C4-2B (cell line): Measurements from ENCODE around the gene RPH3AL.

ENCODE experiments used
- H3K27ac ChIP-seq: fragments of 450-650 bp; 2 replicates; pipeline ENCODE4 v1.5.1; 2017
- ZFX ChIP-seq: fragments of 450-650 bp; IDR thresholded peaks from 2 replicates; pipeline ENCODE4 v1.6.1; 2017
- TF ChIP-seq, protein P1 (sequence below): fragments of 450-650 bp; conservative IDR thresholded peaks from 2 replicates; pipeline ENCODE4 v1.5.1; 2017; ENCODE audit warnings: mild to moderate bottlenecking

Gene RPH3AL

DNA sequence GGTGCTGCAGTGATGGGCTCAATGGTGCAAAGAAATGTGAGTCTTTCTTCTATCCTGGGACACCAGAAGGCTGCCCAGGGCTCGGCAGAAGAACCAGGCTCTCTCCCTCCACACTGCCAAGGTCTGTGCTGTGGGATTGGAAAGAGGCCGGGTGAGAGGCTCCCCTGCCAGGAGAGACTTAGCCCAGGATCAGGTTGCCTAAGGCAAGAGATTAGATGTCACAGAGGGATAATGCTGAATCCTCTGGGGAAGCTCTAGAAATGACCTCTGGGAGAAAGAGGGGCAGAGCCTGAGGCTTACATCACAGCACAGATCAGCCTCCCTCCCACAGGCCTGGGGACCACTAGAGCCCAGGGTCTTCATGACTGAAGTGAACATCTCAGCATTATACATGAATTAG is 165.5 kb downstream of the RPH3AL start:
- no peak overlapping the region for H3K27ac ChIP-seq
- TF ChIP-seq, protein P1, sequence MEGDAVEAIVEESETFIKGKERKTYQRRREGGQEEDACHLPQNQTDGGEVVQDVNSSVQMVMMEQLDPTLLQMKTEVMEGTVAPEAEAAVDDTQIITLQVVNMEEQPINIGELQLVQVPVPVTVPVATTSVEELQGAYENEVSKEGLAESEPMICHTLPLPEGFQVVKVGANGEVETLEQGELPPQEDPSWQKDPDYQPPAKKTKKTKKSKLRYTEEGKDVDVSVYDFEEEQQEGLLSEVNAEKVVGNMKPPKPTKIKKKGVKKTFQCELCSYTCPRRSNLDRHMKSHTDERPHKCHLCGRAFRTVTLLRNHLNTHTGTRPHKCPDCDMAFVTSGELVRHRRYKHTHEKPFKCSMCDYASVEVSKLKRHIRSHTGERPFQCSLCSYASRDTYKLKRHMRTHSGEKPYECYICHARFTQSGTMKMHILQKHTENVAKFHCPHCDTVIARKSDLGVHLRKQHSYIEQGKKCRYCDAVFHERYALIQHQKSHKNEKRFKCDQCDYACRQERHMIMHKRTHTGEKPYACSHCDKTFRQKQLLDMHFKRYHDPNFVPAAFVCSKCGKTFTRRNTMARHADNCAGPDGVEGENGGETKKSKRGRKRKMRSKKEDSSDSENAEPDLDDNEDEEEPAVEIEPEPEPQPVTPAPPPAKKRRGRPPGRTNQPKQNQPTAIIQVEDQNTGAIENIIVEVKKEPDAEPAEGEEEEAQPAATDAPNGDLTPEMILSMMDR, result no peak

DNA sequence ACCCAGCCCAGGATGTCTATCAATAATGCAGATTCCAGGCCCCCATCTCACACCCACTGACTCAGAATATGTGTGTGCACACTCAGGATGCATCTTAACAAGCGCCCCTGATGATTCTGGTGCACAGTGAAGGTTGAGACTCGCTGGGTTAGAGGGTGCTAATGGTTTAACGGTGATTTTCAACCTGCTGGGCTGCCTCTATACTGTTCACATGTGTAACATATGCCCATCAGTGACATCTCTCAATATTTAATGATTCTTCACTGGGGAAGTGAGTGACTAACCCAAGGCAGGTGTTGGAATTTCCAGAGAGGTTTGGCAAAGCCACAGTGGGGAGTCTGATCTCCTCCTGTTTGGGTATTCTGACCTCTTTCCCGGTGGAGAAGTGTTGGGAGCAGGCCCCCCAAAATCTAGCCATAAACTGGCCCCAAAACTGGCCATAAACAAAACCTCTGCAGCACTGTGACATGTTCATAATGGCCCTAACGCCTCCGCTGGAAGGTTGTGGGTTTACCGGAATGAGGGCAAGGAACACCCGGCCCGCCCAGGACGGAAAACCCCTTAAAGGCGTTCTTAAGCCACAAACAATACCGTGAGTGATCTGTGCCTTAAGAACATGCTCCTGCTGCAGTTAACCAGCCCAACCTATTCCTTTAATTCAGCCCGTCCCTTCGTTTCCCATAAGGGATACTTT is 167.0 kb downstream of the RPH3AL start:
- TF ChIP-seq, protein P1, result no peak
- TF ChIP-seq ZFX, result no peak

DNA sequence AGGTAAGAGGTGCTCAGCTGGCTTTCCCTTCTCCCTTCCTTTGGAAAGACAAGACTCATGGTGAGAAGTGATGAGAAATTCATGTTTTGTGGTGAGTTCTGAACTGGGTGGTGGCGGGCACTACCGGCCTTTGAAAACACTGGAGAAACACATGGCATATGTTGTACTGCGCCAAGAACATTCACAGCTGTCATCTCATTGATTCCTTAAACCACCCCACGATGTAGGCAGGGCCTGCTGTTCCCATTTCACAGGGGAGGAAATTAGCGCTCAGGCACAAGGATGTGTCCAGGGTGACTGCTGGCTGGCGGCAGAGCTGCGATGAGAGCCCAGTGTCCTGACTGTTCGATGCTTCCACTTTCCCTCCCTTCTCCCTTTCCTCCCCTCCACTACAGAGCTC is 169.6 kb downstream of the RPH3AL start:
- TF ChIP-seq ZFX, result no peak
- TF ChIP-seq, protein P1, result no peak

More for the DNA sequence above, 167.0 kb downstream of the RPH3AL start:
- no peak overlapping the region for H3K27ac ChIP-seq

DNA sequence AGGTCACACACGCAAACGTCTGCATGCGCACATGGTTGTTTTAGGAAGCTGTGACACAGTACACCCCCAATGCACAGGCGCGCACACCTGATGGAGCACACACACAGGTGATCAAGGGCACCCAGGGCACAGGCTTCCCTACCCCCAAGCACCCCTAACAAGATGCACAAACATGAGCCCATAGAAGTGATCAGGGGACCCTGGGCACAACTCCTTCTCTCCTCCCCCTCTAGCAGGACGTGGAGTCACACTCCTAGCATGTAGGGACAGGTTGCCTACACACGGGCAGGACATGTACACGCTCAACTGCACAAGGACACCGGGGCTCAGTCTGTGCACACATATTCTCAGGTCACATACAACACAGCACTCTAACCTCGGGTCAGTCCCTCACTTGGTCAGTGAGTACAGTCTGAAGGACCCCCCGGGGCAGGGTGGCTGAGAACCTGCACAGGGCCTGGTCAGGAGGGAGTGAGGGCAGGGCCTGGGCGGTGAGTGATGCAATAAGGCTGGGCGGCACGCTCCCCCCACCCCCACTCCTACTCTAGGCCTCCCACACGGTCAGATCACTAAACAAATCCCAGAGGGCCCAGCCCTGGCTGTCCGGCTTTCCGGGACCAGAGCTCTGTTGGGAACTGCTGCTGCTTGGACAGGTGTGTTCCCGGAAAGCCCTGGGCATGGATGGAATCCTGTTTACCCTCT is 170.4 kb downstream of the RPH3AL start:
- no peak for TF ChIP-seq ZFX
- TF ChIP-seq, protein P1, result no peak
- no peak overlapping the region for H3K27ac ChIP-seq

More for the DNA sequence above, 169.6 kb downstream of the RPH3AL start:
- H3K27ac ChIP-seq, result no peak overlapping the region

DNA sequence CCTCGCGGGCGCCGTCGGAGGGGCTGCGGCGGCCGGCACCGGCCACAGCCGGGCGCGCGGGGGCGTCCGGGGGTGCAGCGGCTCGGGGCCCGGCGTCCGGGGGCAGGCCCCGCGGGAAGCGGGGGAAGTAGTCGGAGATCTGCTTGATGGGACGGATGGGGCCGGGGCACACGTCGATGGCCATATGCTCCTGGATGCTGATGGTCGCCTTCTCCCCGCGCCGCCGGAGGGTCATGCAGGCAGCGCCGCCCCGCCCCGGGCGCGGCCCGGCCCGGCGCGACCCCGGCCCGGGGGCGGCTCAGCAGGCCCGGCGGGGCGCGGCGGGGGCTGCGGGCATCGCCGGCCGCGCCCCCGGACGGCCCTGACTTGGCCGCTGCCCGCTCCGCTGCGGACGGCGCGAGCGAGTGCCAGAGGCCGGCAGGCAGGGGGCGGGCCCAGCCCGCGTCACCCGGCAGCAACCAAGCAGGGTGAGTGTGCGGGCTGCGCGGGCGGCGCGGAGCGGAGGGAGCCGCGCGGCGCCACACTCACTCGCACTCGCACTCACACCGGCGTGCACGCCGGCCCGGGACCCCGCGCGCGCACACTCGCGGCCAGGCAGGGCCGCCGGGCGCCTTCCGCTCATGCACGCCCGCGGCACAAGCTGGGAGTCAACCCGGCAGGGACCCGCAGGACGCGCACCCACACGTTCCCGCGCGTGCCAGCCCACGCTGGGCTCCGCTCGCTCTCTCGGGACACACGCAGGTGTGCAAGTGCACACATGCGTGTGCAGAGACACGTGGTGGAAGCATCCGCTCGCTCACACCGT is 171.2 kb downstream of the RPH3AL start, which contains the start of gene DOC2B:
TSS of gene DOC2B (minus strand) at position 406 of the 805 bp plus-strand sequence. CDS start at position 235, 171 bp downstream.
- TF ChIP-seq, protein P1, result no peak
- TF ChIP-seq ZFX, result no peak
- H3K27ac ChIP-seq, result no peak within 1 kb of the TSS

DNA sequence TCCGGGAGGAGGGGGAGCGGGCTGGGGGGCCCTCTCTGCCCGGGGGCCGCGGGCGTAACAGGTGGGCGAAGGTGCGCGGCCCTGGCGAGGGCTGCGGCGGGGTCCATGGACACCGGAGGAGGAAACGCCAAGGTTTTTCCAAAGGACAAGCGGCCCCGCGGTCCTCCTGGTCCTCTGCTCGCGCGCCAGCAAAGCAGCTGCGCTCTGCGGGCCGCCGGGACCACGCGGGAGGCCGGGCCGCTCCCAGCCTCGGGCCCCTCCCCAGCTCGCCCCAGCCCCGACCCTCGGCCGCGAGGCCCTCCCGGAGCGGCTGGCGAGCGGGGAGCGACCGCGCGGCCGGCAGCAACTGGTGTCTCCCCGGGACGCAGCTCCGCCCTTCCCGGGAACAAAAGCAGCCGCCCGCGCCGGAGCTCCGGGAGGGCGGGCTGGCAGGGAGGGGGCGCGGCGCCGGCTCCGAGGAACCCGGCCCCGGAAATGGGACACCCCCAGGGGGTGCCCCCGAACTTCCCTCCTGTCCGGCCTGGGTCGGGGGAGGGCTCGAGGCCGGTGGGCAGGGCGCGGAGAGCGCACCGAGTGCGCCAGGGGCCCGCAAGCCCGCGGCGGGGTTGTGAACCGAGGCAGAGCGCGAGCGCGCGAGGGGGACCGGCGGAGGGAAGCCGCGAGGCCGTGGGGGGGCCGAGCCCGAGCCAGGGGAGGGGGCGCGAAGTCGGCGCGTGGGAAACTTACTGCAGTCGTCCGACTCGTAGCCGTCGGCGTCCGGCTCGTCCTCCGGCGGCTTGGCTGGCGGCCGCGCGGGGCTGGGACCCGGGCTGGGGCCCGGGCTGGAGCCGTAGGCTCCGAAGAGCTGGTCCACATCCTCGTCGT is 172.0 kb downstream of the RPH3AL start:
- TF ChIP-seq ZFX, result no peak
- TF ChIP-seq, protein P1, result no peak
- no peak overlapping the region for H3K27ac ChIP-seq
